SH-SY5Y (cell line): ENCODE measurements around the gene XKR3.

Experiments
- GATA2 ChIP-seq: IDR thresholded peaks from 2 replicates; pipeline ENCODE4 v1.6.1; 2011; ENCODE audit warnings: mild to moderate bottlenecking, low read depth, low read length
- GATA3 ChIP-seq: IDR thresholded peaks from 2 replicates; pipeline ENCODE4 v1.6.1; 2011; ENCODE audit warnings: low read depth, mild to moderate bottlenecking, low read length, moderate library complexity

The XKR3 gene

GRCh38 chr22:16815073-16815472 lies 10.1 kb downstream of the XKR3 start:
- no peak for TF ChIP-seq GATA3

DNA sequence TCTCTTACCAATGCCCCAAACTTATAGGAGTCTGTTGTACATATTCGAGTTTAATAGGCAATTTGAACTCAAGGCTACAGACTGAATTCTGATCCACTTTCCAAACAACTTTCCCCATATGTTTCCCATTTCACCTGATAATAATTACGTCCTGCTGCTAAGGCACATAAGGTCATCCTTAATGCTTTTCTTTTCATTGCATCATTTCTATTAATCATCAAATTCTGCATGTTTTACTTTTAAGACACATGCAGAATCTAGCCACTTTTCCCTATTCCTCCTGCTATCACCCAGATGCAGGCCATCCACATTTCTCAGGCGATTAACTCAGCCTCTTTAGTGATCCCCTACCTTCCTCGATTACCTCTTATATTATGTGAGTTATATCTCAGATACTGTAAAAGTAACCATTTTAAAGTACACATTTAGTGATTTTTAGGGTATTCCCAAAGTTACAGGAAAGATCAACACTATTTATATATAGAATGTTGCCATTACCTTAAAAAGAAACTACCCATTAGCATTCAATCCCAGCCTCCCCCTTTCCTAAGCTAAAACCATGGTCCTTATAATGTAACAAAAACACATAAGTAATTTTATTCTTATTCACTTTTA lies 14.9 kb downstream of the XKR3 start:
- no peak for TF ChIP-seq GATA2
- TF ChIP-seq GATA3: no peak

DNA sequence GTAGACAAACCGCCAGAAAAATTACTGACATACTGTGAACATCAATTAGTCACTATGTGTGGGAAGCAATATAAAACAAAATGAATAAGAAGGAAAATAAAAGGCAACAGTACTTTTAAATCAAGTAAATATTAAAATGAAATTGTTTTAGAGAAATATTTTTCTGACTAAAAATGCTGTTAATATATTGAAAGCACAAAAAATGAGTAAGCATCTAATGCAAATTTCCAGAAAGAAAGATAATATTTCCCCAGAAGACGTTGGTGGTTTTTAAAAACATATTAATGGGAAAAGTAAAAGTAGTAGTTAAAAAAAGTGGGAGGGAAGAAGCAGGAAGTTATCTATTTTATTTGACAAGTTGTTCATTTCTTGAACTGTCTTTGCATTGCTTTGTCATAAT lies 16.5 kb downstream of the XKR3 start:
- no peak for TF ChIP-seq GATA2
- no peak for TF ChIP-seq GATA3

GRCh38 chr22:16807109-16807508 lies 18.1 kb downstream of the XKR3 start:
- no peak for TF ChIP-seq GATA2
- TF ChIP-seq GATA3: no peak

DNA sequence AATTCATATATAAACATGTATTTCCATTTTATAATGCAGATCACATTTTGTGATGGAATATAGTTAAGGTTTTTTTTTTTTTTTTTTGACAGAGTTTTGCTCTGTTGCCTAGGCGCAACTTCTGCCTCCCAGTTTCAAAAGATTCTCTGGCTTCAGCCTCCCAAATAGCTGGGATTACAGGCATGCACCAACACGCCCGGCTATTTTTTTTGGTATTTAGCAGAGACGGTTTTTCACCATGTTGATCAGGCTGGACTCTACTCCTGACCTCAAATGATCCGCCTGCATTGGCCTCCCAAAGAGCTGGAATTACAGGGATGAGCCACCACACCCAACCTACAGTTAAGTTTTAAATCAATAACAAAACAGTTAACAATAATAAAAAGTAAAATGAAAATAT lies 18.8 kb downstream of the XKR3 start:
- no peak for TF ChIP-seq GATA2
- TF ChIP-seq GATA3: no peak

DNA sequence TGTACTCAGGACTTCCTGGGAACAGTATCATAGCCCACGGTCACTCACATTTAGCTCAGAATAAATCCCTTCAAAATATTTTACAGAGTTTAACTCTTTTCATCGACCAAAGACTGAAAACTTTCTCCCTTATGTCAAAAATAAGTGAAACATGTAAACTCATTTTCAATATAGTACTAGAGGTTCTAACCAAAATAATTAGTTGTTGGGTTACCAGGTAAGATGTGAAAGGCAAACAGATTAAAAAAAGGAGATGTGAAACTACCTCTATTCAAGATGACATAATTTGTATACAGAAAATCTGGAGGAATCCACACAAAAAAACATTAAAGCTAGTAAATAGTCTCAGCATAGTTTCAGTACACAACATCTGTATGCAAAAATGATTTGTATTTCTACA lies 20.3 kb downstream of the XKR3 start:
- TF ChIP-seq GATA2 (no peak), GATA3 (no peak)

GRCh38 chr22:16803255-16803917 lies 21.8 kb downstream of the XKR3 start:
- TF ChIP-seq GATA3: no peak

- TF ChIP-seq GATA2 (no peak), GATA3 (no peak)
These were observed 23.6 kb downstream of the XKR3 start for GRCh38 chr22:16801571-16801970.

GRCh38 chr22:16801088-16801487 lies 24.1 kb downstream of the XKR3 start:
- TF ChIP-seq GATA3 (no peak), GATA2 (no peak)

- TF ChIP-seq GATA3: no peak
- TF ChIP-seq GATA2: no peak
These were observed 24.9 kb downstream of the XKR3 start for GRCh38 chr22:16800358-16800757.

GRCh38 chr22:16793831-16794230 lies 31.4 kb downstream of the XKR3 start:
- TF ChIP-seq GATA2 (no peak), GATA3 (no peak)

DNA sequence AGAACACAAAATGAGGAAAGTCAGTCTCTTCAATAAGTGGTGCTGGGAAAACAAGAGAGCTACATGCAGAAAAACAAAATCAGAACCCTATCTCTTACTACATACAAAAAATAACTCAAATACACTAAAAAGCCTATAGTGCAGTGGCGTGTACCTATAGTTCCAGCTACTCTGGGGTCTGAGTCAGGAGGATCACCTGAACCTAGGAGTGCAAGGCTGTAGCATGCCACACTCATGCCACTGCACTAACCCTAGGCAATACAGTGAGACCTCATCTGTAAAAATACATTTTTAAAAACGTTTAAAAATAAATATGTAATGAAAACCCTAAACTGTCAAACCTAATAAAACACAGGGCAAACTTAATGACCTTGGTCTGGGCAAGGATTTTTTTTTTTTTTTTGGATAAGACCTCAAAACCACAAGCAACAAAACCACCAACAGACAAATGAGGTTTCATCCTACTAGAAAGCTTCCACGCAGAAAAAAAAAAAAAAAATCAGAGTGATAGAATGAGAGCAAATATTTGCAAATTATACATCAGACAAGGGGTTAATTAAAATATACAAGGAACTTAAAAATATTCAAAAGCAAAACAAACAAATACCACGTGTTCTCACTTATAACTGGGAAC lies 35.2 kb downstream of the XKR3 start:
- TF ChIP-seq GATA3 (no peak), GATA2 (no peak)

GRCh38 chr22:16783930-16784354 lies 41.3 kb downstream of the XKR3 start:
- TF ChIP-seq GATA2 (no peak), GATA3 (no peak)

- TF ChIP-seq GATA2: no peak
These were observed 41.8 kb downstream of the XKR3 start for GRCh38 chr22:16783453-16783852.

- TF ChIP-seq GATA2 (no peak), GATA3 (no peak)
These were observed 43.4 kb downstream of the XKR3 start for GRCh38 chr22:16781764-16782329.
